Measurements from ENCODE around the gene MITF. TPM values are rescaled to one million over a fixed set of nuclear protein-coding genes. Genes with fewer than 3 reads are reported as not detected.
"Not testable (repeated sequence)": the region's sequence is repeated elsewhere in the genome, so short reads cannot be mapped to it uniquely, and the experiment has no call there.

MITF gene
- total RNA-seq, 1 donor from 2014 or later: 43.8 TPM

DNA sequence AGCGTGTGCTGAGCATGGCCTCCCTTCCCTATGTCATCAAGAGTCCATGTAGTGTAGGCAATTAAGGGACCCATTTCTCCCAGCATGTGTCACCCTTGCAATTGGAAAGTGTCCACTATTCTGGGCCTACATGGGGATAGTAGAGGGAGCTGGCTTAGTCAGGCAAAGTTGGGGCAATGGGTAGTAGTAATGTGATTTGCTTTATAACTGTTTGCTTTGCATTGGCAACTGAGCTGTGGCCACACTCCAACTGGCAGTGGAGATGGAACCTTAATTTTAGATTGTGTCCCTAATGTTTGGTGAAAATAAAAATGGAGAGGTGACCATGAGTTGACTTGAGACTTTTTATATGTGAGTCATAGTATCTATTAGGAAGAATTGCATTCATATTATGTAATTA lies 162.5 kb downstream of the MITF start:
- DNase-seq (ENCODE audit: low spot score): no peak

DNA sequence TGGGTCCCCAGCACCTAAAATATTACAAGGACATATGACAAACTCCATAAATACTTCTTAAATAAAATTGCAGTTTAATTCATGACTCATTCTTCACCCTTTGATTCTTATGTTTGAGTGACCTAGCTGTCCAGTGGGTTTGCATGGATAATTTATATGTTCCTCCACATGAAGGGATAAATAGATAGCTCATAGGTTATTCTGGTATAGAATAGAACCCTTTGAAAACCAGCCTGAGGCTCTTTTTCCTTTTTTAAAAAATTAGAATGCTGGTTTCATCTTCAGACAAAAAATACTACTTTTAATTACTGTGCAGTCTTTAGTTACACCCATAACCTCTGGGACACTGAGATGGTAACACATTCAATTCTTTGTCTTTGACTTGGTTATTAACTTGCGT lies 163.1 kb downstream of the MITF start:
- no peak for DNase-seq (ENCODE audit: low spot score)

DNA sequence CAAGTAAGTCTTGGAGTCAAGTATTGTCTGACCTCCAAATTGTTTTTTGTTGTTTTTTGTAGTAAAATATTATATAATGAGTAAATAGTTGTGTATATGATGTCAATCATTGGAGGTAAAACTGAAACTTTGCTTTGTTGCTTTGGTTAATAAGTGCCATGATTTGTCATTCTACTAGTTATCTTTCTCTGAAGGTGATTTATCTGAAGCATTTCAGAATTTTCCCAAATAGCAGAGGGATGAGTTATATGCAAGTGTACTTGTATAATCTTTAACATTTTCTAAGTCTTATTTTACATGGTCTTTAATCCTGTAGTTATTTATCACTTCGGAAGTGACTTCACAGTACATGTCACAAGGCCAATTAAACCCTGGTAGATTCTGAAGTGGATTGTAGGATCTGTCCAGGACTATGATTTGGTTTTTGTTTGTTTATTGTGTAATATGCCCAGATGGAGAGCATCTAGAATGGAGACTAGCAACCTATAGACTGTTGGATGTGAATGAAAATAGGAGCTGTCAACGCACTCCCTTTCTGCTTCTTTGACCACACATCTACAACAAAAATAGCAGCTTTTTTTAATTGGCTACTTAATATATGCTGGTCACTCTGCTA lies 167.2 kb downstream of the MITF start:
- no peak for DNase-seq (ENCODE audit: low spot score)

DNA sequence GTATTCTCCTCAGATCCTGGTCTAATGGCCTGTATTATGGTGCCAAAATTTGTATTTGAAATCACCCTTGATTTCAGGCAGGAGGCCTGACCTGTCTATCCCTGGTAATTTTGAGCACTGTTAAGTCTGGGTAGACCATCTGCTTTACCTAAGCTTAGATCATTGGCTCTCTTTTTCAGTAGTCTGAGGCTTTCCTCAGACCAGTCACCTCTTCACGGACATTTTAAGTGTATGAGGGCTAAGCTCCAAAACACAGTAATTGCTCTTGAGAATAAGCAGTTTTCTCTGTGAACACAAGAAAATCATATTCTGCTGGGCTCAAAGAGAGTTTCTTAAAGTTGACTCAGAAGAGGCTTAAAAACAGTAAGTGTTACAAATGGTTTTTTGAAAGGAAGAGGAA lies 168.3 kb downstream of the MITF start:
- DNase-seq (ENCODE audit: low spot score): no peak

DNA sequence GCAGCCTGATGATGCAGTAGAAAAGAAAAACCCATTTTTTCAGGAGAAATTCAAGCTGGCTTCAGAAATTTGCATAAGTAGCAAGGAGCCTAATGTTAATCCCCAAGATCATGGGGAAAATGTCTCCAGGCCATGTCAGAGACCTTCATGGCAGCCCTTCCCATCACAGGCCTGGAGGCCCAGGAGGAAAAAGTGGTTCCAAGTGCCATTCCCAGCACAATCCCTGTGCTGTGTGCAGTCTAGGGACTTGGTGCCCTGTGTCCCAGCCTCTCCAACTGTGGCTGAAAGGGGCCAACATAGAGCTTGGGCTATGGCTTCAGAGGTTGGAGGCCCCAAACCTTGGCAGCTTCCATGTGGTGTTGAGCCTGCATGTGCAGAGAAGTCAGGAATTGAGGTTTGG lies 170.6 kb downstream of the MITF start:
- not testable (repeated sequence) for DNase-seq (ENCODE audit: low spot score)

DNA sequence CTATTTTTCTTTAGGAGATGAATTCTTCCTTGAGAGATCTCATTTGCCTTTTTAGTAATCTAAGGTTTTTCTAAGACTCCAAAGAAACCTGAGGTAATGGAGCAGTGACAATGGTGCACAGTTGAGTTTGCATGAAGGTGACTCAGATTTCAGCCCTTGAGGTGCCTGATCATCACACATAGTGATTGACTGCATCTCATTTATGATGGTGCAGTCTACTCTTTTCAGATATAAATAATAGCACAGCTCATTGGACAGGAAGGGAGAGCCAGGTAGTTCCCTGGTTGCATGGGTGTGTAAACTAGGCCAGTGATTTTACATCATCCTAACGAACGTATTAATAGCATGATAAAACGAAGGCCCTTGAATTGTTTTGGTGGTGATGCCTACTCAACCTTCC lies 174.2 kb downstream of the MITF start:
- DNase-seq (ENCODE audit: low spot score): no peak

DNA sequence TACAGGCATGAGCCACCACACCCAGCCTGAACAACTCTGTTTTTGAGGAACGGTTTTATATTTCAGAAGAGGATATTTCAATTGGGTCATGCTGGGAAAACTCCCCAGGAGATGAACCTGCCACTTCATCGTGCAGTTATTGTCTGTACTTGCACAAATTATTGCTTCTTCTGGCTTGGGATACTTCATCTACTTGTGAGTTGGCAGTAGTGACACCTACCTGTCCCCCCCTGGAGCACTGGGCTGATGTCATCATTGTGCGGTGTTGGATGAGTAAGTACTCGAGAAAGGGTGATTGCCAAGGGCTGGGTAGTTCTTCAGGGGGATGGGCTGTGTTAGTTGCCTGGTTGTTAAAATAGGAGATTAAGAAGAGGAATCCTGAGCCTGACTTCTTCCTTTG lies 175.1 kb downstream of the MITF start:
- DNase-seq (ENCODE audit: low spot score): no peak

DNA sequence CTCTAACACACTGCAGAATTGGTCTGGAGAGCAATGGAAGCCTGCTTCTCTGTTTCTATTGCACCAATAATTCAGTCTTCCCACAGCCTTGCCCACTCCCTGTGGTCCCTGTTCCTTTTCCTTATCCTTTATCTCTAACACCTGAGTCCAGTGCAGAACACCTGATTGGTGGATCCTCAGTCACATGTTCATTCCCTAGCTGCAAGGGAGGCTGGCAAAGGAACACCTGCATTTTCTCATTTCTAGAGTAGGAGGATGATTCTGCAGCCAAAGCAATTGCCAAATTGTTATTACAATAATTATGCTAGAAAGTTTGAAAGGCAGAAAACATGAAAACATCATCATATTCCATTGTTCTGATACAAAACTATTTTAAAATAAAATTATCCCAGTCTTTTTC lies 176.5 kb downstream of the MITF start:
- no peak for DNase-seq (ENCODE audit: low spot score)

DNA sequence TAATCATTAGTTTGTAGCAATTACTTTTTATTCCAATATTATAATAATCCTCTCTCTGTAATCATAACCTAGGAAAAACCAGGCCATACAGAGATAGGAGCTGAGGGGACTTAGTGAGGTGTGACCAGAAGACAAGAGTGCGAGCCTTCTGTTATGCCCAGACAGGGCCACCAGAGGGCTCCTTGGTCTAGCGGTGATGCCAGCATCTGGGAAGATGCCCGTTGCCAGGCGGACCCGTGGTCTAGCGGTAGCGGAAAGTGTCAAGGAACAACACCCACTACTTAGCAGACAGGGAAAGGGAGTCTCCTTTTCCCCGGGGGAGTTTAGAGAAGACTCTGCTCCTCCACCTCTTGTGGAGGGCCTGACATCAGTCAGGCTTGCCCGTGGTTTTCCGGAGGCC lies 180.7 kb downstream of the MITF start:
- DNase-seq (ENCODE audit: low spot score): not testable (repeated sequence)

DNA sequence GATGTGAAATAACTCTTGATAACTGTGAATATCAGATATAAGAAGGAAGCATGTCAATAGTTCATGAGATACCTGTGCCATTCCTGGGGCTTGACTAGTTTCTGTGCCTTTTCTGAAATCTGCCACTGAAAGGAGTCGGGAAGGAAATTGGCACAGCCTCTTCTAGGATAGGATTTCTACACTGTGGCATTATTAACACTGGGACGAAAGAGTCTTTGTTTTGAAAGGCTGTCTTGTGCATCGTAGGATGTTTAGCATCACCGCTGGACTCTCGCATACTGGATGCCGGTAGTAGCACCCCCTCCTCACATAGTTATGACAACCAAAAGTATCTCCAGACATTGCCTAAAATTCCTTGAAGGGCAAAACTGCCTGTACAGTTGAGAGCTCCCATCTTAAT lies 182.4 kb downstream of the MITF start:
- DNase-seq (ENCODE audit: low spot score): no peak

DNA sequence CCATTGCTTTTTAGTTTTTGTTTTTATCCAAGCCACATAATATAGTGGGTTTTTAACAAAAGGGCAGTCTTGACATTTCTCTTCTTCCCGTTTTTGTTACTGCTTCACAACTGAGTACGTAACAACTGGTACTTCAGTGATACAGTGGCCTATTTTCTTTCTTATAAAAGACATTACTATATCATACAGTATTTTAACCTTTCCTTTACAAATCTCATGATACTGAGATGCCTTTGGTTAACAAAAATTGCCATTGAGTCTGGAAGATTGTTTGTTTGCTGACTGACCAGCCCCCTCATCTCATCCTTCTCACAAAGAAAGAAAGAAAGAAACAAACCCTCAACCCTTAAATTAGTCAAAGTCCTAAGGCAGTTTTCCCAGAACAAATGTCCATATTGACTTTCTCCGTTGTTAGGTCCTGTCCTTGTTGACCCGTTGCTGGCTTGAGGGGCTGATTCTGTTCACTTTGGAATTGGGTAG lies 183.3 kb downstream of the MITF start:
- DNase-seq (ENCODE audit: low spot score): no peak

DNA sequence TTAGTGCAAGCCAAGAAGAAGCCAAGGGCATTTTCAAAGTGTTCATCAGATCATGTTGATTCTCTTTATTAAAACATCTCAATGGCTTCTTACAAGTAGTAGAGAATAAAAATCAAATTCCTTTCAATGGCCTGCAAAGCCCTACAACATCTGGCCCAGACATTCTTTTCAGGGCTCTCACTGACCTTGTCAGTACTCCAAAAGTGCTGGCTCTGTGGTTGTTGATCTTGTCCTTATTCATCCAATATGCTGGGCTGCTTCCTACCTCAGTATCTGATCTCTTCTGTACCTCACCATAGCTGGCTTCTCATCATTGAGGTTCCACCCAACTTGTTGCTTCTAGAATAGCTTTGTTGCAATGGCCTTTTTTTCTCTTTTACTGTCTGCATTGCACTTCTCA lies 186.2 kb downstream of the MITF start:
- DNase-seq (ENCODE audit: low spot score): no peak

DNA sequence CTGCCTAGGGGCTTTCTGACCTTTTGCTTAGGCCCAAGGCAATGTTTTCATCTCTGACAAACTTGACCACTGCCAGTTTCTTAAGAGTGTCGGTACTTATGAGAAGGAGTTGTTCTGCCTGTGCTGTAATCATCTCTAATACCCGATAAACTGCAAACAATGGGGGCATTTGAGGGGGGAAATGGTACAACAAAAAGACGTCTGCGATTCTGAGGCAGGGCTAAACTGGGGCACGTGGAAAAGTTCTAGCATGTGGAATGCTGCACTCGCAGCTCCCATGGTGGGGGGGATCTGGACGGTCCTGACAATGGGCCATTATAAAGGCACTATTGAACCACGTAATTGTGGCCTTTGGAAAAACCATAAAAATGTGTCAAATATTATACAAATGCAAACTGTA lies 187.1 kb downstream of the MITF start:
- no peak for DNase-seq (ENCODE audit: low spot score)

DNA sequence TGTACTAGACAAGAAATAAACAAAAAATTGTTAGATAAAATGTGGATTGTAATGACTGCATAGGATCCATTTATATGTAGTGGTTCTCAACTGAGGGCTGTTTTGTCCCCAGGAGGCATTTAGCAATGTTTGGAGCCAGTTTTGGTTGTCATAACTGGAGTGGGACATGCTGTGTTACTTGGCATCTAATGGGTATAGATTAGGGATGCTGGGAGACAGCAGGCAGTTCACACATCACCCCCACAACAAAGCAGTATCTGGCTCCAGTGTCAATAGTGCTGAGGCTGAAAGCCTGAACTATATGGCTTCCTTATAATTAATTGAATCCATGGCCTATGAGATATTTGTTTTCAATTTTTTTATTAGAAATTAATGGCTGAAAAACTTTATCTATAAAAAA lies 188.3 kb downstream of the MITF start:
- DNase-seq (ENCODE audit: low spot score): no peak

DNA sequence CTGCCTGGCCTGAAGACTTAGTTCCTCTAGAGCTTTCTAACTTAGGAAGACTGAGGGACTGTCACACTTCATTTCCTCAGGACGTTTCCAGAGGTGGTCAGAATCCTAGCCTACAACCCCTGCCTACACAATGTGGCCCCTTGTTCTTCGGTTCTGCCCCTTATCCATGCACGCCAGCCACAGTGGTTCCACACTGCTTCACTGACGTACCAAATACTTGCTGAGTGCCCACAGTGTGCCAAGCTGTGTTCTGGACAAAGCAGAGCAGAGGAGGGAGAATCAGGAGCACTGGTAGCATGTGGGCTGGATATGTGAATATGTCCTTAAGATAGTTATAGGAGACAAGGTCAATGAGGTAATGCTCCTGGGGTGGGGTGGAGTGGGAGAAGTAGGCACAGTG lies 189.8 kb downstream of the MITF start:
- DNase-seq (ENCODE audit: low spot score): no peak

DNA sequence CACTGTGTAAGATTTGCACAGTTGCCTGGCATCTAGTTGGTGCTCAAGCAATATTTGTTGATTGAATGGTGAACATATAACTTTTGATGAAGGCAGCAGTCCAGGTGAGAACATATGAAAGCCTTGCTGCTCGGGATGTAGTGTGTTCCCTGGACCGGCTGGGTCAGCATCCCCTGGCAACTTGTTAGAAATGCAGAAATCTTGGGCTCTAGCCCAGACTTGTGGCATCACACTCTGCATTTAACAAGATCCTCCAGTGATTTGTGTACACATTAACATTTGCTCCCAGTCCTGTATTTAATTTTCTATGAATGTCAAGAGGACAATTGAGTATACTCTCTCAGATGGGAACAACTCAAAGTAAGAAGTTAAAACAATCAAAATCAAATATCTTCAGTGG lies 191.3 kb downstream of the MITF start:
- no peak for DNase-seq (ENCODE audit: low spot score)

DNA sequence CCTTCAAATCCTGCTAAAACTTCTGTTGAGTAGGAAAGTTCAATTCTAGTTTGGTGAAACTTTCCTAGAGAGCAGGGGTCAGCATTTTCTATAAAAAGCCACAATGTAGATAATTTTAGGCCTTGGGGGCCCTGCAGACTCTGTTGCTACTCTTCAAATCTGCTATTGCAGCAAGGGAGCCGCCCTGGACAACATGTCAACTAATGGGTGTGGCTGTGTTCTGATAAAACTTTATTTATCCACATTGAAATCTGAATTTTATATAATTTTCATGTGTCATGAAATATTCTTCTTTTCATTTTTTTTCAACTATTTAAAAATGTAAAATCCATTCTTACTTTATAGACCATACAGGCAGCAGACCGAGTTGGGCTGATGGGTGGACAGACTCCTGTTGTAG lies 192.8 kb downstream of the MITF start:
- DNase-seq (ENCODE audit: low spot score): no peak

DNA sequence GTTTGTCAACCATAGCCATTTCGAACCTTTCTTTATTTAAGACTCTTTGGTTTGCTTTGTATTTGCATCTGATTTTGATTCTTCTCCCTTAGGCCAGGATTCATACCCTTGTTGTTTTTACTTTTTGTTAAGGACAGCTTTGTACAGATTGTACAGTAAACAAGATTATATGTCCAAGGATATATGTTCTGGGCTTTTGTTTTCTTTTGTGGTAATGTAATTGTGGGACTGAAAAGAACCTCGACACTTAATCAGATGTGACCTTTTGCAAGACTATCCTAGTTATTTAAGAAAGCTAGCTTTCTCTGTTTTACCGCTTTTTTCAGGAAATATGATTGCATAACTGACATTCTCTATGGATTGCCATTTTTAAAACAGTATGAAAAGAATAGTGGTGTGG lies 193.2 kb downstream of the MITF start:
- no peak for DNase-seq (ENCODE audit: low spot score)

DNA sequence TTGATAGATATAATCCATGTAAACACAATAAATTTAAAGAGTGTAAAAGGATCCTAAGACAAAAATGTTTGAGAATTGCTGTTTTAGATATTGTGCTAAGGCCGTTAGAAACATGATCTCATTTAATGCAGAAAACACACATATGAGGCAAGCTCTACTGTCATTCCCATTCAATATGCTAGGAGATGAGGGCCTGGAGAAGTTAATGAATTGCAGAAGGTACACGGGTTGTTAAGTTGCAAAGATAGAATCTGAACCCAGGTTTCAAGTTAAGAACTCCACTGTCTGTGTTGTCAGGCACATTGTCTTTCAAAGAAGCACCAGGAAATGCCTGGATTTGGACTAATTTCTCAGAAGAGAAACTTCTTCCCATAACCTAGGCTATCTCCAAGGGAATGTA lies 195.1 kb downstream of the MITF start:
- DNase-seq (ENCODE audit: low spot score): no peak

DNA sequence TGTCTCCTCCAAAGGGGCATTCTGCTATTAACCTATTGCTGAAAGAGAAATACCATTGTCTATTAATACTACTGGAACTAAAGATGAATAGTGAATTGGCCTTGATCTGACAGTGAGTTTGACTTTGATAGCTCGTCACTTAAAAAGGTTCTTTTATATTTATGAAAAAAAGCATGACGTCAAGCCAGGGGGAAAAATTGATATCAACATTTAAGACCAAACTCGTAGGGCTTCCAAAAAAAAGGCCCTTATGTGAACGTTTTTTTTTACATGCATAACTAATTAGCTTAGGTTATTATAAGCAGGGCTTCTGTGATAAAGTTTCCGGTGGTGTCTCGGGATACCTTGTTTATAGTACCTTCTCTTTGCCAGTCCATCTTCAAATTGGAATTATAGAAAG lies 197.0 kb downstream of the MITF start:
- DNase-seq (ENCODE audit: low spot score): no peak

DNA sequence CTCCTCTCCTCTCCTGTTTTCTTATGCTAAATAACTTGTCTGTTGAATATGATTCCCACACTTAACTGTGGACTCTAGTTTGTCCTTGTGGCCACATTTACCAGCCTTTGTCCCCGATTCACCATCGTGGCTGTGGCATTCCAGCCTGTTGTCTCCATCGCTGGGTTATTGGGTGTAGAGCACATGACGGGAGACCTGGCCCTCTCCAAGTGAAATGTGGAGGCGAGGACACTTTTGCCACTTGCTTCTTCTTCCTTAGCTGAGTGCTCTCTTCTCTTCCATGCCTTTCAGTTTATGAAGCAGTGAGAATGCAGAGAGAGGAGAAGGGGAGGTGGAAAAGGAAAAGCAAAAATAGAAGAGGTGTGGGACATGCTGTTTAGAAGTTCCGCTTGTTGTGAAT lies 198.8 kb downstream of the MITF start:
- DNase-seq (ENCODE audit: low spot score): no peak

DNA sequence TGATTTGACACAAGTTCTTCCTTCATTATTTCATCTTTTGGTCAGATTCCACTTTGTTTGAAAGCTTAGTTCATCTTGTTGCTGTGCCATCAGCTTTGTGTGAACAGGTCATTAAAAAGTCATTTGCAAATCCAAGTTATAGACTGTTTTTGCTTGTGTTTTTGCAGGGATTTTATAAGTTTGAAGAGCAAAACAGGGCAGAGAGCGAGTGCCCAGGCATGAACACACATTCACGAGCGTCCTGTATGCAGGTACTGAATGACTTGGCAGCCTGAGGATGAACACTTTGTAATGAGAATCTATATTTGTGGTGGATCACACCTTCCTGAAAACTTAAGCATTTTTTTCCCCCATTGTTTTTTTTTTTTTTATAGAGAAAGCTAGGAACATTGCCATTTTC lies 199.7 kb downstream of the MITF start:
- DNase-seq (ENCODE audit: low spot score): no peak

DNA sequence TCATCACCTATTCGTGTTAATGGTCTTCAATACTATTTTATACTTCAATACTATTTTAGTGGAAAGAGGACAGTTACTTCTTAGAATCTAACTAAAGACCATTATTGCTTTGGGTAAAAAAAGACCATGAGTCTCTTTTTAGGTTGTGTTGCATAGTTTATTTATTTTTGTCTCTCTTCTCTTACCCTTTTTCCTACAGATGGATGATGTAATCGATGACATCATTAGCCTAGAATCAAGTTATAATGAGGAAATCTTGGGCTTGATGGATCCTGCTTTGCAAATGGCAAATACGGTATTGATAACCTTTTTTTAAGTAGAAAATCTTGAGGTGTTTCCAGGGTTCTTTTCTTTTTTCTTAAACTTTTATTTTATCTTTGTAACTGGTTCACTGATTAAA lies 201.8 kb downstream of the MITF start:
- DNase-seq (ENCODE audit: low spot score): no peak
